Activated T-cell treated with anti-CD3 and anti-CD28 coated beads for 48 hours (primary cell): Measurements from ENCODE around the gene SCRN3.
A peak's percentile ranks its signal among the peaks of the same experiment; 100 is the strongest.
"Not testable (repeated sequence)": the region's sequence is repeated elsewhere in the genome, so short reads cannot be mapped to it uniquely, and the experiment has no call there.

Experiments
- DNase-seq: peaks from one replicate; pipeline ENCODE4 v3.0.0-alpha.2; 2020; ENCODE audit warnings: low read depth

SCRN3 gene, protein sequence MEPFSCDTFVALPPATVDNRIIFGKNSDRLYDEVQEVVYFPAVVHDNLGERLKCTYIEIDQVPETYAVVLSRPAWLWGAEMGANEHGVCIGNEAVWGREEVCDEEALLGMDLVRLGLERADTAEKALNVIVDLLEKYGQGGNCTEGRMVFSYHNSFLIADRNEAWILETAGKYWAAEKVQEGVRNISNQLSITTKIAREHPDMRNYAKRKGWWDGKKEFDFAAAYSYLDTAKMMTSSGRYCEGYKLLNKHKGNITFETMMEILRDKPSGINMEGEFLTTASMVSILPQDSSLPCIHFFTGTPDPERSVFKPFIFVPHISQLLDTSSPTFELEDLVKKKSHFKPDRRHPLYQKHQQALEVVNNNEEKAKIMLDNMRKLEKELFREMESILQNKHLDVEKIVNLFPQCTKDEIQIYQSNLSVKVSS

DNA sequence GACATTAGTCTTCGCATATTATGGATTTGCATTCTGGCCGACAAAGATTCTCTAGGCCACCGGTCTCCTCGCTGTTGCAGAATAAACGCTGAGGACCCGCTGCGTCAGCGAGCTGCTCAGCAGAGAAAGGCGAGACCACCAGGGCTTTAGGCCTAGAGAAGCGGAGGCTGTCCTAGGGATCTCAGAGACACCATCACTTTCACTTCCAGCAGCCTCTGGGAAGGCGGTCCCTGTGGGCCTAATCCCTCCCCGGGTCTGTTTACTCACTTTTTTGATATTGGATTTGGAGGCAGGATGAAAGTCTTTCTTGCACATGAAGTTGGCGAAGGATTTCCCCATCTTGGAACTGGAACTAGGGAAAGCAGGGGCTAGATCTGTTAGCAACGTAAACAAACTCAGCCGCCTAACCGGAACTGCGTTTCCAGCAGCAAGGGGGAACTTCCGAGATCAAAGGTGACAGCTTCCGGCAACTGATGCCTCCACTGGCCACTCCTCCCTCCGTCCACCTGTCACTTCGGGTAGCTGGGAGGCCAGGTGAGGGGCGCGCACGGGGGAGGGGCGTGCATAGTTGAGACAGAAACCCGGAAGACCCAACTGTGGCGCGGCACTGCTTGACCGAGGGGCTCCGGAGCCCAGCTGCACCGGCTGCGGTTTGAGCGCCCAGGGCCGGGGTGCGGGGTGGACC is at the start of gene SCRN3:
TSS of gene SCRN3 (plus strand) at position 447 of the 685 bp plus-strand sequence. CDS start 2,554 bp downstream, outside the sequence.
- peak; percentile 56 for DNase-seq

DNA sequence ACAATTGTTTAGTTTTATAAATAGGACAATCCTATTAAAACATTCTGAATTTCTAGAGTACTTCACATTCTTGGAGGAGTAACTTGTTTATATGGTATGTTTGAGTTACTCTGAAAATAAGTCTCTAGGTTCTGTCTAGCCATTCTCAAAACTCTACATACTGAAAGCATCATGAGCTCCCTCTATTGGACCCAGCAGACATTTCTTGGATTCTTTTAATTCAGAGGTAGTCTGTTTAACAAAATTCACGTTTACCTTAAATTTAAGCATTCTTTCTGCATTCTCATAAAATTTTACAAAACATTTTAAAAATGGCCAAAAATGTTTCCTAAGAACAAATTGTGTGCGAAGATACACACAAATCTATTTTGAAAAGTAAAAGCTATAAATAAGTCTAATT is 45.5 kb upstream of the SCRN3 start:
- no peak for DNase-seq

DNA sequence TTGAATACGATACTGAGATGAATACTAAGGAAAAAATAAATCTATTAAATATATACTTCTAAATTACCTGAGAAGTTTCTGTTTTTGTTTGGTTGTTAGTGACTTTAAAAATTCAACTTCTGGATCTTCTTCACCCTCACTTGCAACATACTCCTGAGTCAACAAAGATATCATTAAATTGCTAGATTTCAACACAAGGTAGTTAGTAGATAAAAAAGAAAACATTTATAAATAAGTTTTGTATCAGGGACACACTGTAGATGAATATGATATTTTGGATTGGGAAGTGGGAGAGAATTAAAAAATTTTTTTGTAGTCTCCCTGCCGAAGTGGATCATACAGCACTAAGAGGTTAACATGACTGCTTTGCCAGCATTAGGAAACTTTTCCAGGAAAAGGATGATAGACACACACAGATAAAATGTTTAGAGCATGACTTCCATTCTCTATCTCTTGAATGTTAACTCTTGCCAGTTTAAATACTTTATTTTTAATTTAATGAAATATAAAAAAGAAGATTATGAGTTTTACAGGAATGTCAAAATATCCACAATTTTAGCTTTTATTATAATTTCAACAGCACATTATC is 44.8 kb upstream of the SCRN3 start:
- no peak for DNase-seq

DNA sequence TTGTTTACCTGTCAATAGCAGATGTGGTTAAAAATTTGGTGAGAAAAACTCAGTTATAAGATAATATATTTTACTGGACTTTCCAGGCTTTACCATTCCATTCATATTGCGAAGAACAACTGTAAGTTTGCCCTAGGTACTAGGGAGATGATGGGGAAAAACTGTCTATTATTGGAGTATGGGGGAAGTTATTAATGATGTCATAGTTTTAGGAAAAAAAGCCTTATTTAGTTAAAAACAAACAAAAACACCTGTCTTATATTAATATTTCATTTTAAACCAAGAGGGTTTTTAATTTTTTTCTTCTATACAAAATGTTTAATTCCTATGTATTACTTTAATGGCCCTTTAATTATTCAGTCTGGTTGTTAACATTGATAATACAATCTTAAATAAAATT is 42.5 kb upstream of the SCRN3 start:
- no peak for DNase-seq

DNA sequence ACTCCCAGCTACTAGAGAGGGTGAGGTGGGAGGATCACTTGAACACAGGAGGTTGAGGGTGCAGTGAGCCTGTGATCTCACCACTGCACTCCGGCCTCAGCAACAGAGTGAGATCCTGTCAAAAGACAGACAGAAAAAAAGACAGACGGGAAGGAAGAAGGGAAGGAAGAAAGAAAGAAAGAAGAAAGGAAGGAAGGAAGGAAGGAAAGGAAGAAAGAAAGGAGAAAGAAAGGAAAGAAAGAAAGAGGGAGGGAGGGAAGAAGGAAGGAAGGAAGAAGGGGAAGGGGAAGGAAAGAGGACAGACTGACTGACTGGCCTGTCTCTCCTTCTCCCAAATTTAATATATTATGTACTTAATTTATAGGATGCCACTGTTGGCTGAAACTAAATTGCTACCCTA is 39.2 kb upstream of the SCRN3 start:
- DNase-seq, result no peak

DNA sequence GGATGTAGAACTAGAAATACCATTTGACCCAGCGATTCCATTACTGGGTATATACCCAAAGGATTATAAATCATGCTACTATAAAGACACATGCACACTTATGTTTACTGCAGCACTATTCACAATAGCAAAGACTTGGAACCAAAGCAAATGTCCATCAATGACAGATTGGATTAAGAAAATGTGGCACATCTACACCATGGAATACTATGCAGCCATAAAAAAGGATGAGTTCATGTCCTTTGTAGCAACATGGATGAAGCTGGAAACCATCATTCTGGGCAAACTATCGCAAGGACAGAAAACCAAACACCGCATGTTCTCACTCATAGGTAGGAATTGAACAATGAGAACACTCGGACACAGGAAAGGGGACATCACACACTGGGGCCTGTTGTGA is 35.9 kb upstream of the SCRN3 start:
- not testable (repeated sequence) for DNase-seq

DNA sequence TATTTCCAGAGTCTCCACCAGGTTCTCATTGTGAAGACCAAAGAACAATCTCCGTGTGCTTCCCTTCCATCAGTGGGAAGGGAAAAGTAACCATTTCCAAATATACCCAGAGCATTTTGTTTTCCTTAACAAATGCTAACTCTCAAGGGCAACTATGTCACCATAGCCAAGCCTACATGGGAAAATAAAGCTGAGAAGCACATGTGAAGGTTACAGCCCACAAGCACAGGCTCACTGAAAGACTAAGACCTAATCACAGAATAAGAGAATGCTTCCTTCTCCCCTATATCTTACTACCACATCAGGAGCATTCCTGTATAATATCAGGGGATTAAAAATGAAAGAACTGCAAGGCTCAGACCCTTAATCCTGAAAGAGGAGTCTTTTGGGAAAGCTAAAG is 32.6 kb upstream of the SCRN3 start:
- no peak for DNase-seq

DNA sequence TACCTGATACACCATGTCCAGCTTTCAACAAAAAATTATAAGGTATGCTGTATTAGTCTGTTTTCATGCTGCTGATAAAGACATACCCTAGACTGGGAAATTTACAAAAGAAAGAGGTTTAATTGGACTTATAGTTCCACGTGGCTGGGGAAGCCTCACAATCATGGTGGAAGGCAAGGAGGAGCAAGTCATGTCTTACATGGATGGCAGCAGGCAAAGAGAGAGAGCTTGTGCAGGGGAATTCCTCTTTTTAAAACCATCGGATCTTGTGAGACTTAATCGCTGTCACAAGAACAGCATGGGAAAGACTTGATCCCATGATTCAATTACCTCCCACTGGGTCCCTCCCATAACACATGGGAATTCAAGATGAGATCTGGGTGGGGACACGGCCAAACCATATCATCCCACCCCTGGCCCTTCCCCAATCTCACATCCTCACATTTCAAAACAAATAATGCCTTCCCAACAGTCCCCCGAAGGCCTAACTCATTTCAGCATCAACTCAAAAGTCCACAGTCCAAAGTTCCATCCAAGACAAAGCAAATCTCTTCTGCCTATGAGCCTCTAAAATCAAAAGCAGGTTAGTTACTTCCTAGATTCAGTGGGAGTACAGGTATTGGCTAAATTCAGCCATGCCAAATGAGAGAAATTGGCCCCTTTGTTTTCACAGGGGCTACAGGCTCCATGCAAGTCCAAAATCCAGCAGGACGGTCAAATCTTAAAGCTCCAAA is 31.9 kb upstream of the SCRN3 start:
- not testable (repeated sequence) for DNase-seq

DNA sequence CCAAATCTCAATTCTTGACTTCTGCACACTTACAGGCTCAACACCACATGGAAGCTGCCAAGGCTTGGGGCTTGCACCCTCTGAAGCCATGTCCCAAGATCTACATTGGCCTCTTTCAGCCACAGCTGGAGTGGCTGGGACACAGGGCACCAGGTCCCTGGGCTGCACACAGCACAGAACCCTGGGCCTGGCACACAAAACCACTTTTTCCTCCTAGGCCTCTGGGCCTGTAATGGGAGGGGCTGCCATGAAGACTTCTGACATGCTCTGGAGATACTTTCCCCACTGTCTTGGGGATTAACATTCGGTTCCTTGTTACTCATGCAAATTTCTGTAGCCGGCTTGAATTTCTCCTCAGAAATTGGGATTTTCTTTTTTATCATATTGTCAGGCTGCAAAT is 30.9 kb upstream of the SCRN3 start:
- no peak for DNase-seq

DNA sequence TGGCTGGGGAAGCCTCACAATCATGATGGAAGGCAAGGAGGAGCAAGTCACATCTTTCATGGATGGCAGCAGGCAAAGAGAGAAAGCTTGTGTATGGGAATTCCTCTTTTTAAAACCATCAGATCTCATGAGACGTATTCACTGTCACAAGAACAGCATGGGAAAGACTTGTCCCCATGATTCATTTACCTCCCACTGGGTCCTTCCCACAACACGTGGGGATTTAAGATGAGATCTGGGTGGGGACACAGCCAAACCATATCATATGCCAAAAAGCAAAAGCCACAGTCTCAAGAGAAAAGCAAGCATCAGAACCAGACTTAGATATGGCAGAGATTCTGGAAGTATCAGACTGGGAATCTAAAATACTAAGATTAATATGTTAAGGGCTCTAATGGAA is 30.0 kb upstream of the SCRN3 start:
- no peak for DNase-seq

DNA sequence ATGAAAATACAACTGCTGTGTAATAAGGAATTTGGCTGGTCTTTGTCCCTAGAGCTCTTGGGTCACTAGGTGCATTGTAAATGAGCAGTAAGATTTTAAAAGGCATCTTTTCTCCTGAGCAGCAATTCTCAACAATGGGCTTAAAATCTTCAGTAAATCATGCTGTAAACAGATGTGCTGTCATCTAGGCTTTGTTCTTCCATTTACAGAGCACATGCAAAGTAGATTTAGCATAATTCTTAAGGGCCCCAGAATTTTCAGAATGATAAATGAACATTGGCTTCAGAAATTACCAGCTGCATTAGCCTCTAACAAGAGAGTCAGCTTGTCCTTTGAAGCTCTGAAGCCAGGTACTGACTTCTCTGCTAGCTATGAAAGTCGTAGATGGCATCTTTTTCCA is 26.8 kb upstream of the SCRN3 start:
- no peak for DNase-seq

DNA sequence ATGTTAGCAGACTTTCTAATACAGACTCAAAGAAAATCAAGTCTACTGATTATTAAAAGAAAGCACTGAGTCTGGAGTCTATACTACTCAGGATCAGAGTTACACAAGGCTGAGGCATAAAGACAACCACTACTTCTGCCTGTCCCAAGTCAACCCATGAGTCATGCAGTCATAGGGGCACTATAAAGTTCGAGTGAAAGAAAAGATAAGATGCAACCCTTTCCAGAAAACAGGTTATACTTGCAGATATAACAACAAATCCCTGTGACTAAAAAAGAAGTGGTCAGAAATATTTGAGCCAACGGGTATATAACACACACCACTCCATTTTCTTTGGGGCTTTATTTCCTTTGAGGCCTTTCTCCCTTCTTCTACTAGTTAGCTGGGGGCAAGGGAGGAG is 18.6 kb upstream of the SCRN3 start:
- no peak for DNase-seq

DNA sequence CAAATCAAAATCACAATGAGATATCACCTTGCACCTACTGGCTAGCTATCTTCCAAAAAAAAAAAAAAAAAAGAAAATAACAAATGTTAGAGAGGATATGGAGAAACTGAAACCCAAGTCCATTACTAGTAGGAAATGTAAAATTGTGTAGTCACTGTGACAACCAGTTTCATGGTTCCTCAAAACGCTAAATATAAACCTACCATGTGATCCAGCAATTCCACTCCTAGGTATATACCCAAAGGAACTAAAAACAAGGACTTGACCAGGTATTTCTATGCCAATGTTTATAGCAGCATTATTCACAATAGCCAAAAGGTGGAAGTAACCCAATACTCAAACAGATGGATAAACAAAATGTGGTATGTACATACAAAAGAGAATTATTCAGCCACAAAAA is 11.7 kb upstream of the SCRN3 start:
- DNase-seq, result no peak

DNA sequence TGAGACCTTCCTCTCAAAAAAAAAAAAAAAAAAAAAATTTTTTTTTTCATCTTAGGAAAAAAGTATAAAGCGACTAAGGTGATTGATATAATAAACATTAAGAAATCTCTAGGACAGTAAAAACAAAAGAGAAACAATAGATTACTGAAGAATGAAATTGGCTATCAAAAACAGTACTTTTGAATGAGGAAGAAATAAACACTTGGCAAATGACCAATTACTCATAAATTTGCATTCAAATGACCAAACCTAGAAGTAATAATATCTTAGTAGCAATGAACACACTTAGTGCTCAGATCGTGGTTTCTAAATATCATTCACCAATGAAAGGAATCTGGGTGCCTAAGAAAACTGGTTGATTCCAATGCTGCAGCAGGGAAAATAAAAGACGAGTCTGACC is 10.3 kb upstream of the SCRN3 start:
- DNase-seq, result no peak

DNA sequence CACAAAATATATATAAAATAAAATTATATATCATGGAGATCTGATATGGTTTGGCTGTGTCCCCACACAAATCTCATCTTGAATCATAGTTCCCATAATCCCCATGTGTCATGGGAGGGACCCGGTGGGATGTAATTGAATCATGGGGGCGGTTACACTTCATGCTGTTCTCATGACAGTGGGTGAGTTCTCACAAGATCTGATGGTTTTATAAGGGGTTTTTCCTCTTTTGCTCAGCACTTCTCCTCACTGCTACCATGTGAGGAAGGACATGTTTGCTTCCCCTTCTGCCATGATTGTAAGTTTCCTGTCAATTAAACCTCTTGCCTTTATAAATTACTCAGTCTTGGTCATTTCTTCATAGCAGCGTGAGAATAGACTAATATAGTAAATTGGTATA is 6.8 kb upstream of the SCRN3 start:
- DNase-seq, result not testable (repeated sequence)

DNA sequence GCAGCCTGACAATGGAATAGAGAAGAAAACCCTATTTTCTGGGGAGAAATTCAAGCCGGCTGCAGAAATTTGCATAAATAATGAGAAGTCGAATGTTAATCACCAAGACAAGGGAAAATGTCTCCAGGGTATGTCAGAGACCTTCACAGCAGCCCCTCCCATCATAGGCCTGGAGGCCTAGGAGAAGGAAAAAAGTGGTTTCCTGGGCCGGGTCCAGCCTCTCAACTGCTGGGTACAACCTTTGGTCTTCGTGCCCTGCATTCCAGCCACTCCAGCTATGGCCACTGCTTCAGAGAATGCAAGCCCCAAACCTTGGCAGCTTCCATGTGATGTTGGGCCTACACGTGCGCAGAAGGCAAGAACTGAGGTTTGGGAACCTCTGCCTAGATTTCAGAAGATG is 6.0 kb upstream of the SCRN3 start:
- DNase-seq, result no peak

DNA sequence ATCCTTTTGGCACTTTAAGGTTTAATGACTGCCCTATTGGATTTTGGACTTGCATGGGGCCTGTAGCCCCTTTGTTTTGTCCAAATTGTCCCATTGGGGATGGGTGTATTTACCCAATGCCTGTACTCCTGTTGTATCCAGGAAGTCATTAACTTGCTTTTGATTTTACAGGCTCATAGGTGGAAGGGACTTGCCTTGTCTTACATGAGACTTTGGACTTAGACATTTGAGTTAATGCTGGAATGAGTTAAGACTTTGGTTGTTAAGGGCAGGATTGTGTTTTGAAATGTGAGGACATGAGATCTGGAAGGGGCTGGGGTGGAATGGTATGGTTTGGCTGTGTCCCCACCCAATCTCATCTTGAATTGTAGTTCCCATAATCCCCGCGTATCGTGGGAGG is 5.2 kb upstream of the SCRN3 start:
- DNase-seq, result not testable (repeated sequence)

DNA sequence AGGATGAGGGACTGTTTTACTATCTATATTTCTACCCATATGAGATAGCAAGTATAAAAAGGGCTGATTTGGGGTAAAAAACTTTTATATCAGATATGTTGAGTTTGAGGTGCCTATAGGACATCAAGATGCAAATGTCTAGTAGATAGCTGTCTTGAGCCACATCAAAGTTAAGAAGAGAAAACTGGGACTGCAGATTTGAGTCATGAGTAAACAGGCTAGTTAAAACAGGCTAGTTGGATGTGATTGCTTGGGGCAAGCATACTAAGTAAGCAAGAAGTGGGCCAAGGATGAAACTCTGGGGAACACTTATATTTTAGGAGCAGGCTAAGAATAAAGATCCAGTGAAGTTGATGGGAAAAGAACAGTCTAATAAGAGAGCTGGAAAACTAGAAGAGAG is 2.8 kb upstream of the SCRN3 start:
- DNase-seq, result no peak

DNA sequence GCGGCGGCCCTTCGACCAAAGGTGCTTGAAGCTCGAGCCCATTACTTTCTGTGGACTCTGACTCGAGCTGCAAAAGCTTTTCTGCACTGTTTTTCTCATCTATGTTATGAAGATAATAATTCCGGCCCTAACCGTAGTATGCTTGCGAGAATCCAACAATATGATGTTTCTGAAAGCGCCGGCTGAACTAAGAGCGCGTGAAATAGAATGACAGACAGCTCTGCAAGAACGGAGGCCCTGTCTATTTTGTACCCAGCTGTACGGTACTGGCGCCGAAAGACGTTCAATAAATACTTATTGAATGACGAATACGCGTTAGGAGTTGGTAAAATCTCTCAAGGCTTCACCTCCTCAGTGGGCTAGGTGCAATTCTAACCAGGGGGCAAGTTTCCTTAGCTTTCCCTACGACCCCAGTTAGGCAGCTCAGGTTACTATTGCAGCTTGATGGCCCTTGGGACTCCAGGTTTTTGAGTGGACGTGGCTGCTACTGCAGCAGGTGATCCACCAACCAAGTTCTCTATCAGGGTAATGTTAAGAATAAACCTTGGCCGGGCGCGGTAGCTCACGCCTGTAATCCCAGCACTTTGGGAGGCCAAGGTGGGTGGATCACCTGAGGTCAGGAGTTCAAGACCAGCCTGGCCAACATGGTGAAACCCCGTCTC is 570 bp downstream of the SCRN3 start:
- no peak for DNase-seq

DNA sequence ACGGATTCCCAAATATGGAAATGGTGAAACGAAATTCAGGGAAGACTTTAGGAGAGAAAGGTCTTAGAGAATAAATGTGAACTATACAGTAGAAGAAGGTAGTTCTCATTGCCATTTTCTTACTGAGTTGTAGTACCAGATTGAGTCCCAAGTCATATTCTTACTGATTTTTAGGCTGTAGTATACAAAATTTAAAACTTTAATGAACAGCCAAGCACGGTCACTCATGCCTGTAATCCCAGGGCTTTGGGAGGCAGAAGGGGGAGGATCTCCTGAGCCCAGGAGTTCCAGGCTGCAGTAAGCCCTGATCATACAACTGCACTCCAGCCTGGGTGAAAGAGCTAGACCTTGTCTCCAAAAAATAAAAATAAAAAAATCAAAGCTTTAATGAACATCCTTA is 2.2 kb downstream of the SCRN3 start:
- no peak for DNase-seq

DNA sequence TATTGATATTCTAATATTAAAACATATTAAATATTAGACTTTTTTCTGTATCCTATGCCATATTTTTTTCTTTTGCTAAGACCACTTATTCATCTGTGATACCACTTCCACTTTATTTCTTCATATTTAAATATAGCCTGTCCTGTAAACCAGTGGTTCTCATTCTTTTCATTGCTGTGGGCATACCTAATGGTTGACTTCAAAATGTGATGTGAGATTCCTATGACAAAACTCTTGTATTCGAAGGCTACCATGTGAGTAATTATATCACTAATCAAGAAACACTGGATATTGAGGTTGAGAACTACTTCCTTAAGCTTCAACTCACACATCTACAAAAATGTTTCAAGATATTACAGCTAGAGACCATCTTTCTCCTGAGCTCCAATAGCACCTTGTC is 3.6 kb downstream of the SCRN3 start:
- no peak for DNase-seq

DNA sequence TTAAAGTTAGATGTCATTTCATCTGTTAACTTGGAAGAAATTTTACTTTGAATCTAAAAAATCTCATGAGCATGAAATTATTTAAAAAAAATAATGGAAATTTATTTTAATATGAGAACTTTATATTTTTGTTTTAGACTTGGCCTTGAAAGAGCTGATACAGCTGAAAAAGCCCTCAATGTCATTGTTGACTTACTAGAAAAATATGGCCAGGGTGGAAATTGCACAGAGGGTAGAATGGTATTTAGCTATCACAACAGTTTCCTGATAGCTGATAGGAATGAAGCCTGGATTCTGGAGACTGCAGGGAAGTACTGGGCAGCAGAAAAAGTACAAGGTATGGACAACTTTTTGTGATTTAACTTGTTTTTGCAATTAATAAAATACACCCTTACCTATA is 5.3 kb downstream of the SCRN3 start:
- DNase-seq, result no peak
